ENCODE measurements around the gene IPO5.
"Not testable (repeated sequence)": the region's sequence is repeated elsewhere in the genome, so short reads cannot be mapped to it uniquely, and the experiment has no call there.

IPO5 gene

GRCh38 chr13:98033277-98034247, 80.1 kb downstream of the IPO5 start:
- Histone ChIP-seq H3K79me2 (ENCODE audit: insufficient read depth, low read depth) (no peaks in the 10 kb centered on the region), H3K4me2 (no peak overlapping the region), H3K4me1 (ENCODE audit: low read depth, poor library complexity, severe bottlenecking) (no peaks in the 10 kb centered on the region), H4K20me1 (ENCODE audit: insufficient read depth) (no peaks in the 10 kb centered on the region), H2AFZ (ENCODE audit: low read depth) (no peak overlapping the region), H3K4me3 (IDR thresholded peaks at IDR 0.05; ENCODE audit: insufficient read depth, low read depth, low read length) (no peak overlapping the region), H3K27ac (no peak overlapping the region), H3K27me3 (ENCODE audit: insufficient read depth, low read depth) (no peaks in the 10 kb centered on the region), H3K9ac (no peak overlapping the region), H3K36me3 (ENCODE audit: insufficient read depth) (no peaks in the 10 kb centered on the region)
- no peak for TF ChIP-seq CTCF (conservative IDR thresholded peaks at IDR 0.05; ENCODE audit: low read depth, low read length)

GRCh38 chr13:98035373-98035772, 81.9 kb downstream of the IPO5 start:
- no peaks in the 10 kb centered on the region for H4K20me1 ChIP-seq (ENCODE audit: insufficient read depth)
- H3K9ac ChIP-seq: no peak overlapping the region
- no peak overlapping the region for H2AFZ ChIP-seq (ENCODE audit: low read depth)
- H3K4me2 ChIP-seq: no peak overlapping the region
- no peak overlapping the region for H3K27ac ChIP-seq
- no peaks in the 10 kb centered on the region for H3K79me2 ChIP-seq (ENCODE audit: insufficient read depth, low read depth)
- TF ChIP-seq CTCF (conservative IDR thresholded peaks at IDR 0.05; ENCODE audit: low read depth, low read length): no peak
- no peaks in the 10 kb centered on the region for H3K36me3 ChIP-seq (ENCODE audit: insufficient read depth)
- no peaks in the 10 kb centered on the region for H3K27me3 ChIP-seq (ENCODE audit: insufficient read depth, low read depth)
- H3K4me1 ChIP-seq (ENCODE audit: low read depth, poor library complexity, severe bottlenecking): no peaks in the 10 kb centered on the region
- H3K4me3 ChIP-seq (IDR thresholded peaks at IDR 0.05; ENCODE audit: insufficient read depth, low read depth, low read length): no peak overlapping the region

- H4K20me1 ChIP-seq (ENCODE audit: insufficient read depth); H3K9ac ChIP-seq; H3K27ac ChIP-seq; H3K4me3 ChIP-seq (IDR thresholded peaks at IDR 0.05; ENCODE audit: insufficient read depth, low read depth, low read length); H3K4me1 ChIP-seq (ENCODE audit: low read depth, poor library complexity, severe bottlenecking); H3K36me3 ChIP-seq (ENCODE audit: insufficient read depth); H3K27me3 ChIP-seq (ENCODE audit: insufficient read depth, low read depth); H3K79me2 ChIP-seq (ENCODE audit: insufficient read depth, low read depth); H3K4me2 ChIP-seq; H2AFZ ChIP-seq (ENCODE audit: low read depth): not testable (repeated sequence)
Measured at GRCh38 chr13:98036564-98037302, 83.3 kb downstream of the IPO5 start.

GRCh38 chr13:98039261-98039660, 85.8 kb downstream of the IPO5 start:
- Histone ChIP-seq H3K4me3 (IDR thresholded peaks at IDR 0.05; ENCODE audit: insufficient read depth, low read depth, low read length) (no peak overlapping the region), H3K27ac (no peak overlapping the region), H3K36me3 (ENCODE audit: insufficient read depth) (no peaks in the 10 kb centered on the region), H2AFZ (ENCODE audit: low read depth) (no peak overlapping the region), H4K20me1 (ENCODE audit: insufficient read depth) (no peaks in the 10 kb centered on the region), H3K79me2 (ENCODE audit: insufficient read depth, low read depth) (no peaks in the 10 kb centered on the region), H3K9ac (no peak overlapping the region), H3K4me2 (no peak overlapping the region), H3K27me3 (ENCODE audit: insufficient read depth, low read depth) (no peaks in the 10 kb centered on the region), H3K4me1 (ENCODE audit: low read depth, poor library complexity, severe bottlenecking) (no peaks in the 10 kb centered on the region)
- TF ChIP-seq CTCF (conservative IDR thresholded peaks at IDR 0.05; ENCODE audit: low read depth, low read length): no peak
